H1 (cell line): ENCODE measurements around the gene HSD17B1. TPM values are rescaled to one million over a fixed set of nuclear protein-coding genes. Genes with fewer than 3 reads are reported as not detected.

Experiments
- CTCF ChIA-PET: fragments of 300-600 bp; sonication (Branson Sonifier 250); formaldehyde crosslinking; loops from one replicate; lab custom pipeline; 2021; ENCODE audit not compliant: partially characterized antibody; lab: Charles Lee
- POLR2A ChIA-PET: fragments of 300-600 bp; sonication (Branson Sonifier 250); formaldehyde crosslinking; loops from one replicate; lab custom pipeline; 2021; ENCODE audit warnings: inconsistent platforms; ENCODE audit not compliant: partially characterized antibody; lab: Charles Lee
- DNase-seq, 2 experiments: peaks; one replicate each; pipeline versions ENCODE4 v3.0.0 to v3.0.0-alpha.2; 2010 to 2022; ENCODE audit warnings: low spot score in 2 of 2, low read depth in 1 of 2, mixed read lengths in 1 of 2
- FAIRE-seq: peaks from 2 replicates; lab custom pipeline; 2011; peaks lifted over from hg19 to GRCh38; lab: Jason Lieb, UNC
- H2AFZ ChIP-seq: 2 replicates; pipeline ENCODE4 v1.8.1; 2012; ENCODE audit warnings: low read length, inconsistent platforms
- H2AK5ac ChIP-seq: 2 replicates; pipeline ENCODE4 v1.6.1; 2013; ENCODE audit warnings: low read depth, low read length
- H2BK120ac ChIP-seq: replicated peaks from 2 replicates; pipeline ENCODE3; 2013; ENCODE audit warnings: low read depth, low read length, inconsistent platforms
- H2BK12ac ChIP-seq: 2 replicates; pipeline ENCODE4 v1.6.1; 2013; ENCODE audit warnings: low read depth, low read length
- H2BK15ac ChIP-seq: 2 replicates; pipeline ENCODE4 v1.6.1; 2013; ENCODE audit warnings: low read length
- H2BK20ac ChIP-seq: 2 replicates; pipeline ENCODE4 v1.6.1; 2013; ENCODE audit warnings: low read length
- H2BK5ac ChIP-seq: 2 replicates; pipeline ENCODE4 v1.6.1; 2013; ENCODE audit warnings: low read depth, low read length
- H3K14ac ChIP-seq: 2 replicates; pipeline ENCODE4 v1.6.1; 2013; ENCODE audit warnings: inconsistent platforms; ENCODE audit not compliant: insufficient read length
- H3K18ac ChIP-seq: 2 replicates; pipeline ENCODE4 v1.6.1; 2013; ENCODE audit warnings: low read length; ENCODE audit errors: extremely low read depth
- H3K23ac ChIP-seq: 2 replicates; pipeline ENCODE4 v1.6.1; 2013; ENCODE audit warnings: inconsistent platforms; ENCODE audit not compliant: insufficient read length
- H3K23me2 ChIP-seq: 2 replicates; pipeline ENCODE4 v1.6.1; 2013; ENCODE audit warnings: low read depth, low read length
- H3K27ac ChIP-seq: 2 replicates; pipeline ENCODE4 v1.6.1; 2011; ENCODE audit warnings: low read depth, low read length, inconsistent platforms
- H3K27me3 ChIP-seq, 4 experiments: replicated peaks in 1 of 4; 1 replicate in 1 of 4; 2 replicates in 3 of 4; pipeline versions ENCODE4 v1.6.1 to v1.8.1; 2011 to 2013; ENCODE audit warnings: low read length in 3 of 4, mild to moderate bottlenecking in 3 of 4, inconsistent platforms in 2 of 4, mixed read lengths in 2 of 4, moderate library complexity in 1 of 4; ENCODE audit not compliant: control insufficient read depth in 3 of 4, insufficient read depth in 3 of 4; ENCODE audit errors: extremely low read depth in 1 of 4
- H3K36me3 ChIP-seq, 4 experiments: 2 replicates each; pipeline versions ENCODE4 v1.6.1 to v1.8.1; 2011 to 2013; ENCODE audit warnings: mild to moderate bottlenecking in 4 of 4, low read length in 3 of 4, moderate library complexity in 2 of 4, control low read depth in 1 of 4, inconsistent platforms in 1 of 4; ENCODE audit not compliant: insufficient read depth in 4 of 4, control insufficient read depth in 2 of 4
- H3K4ac ChIP-seq: replicated peaks from 2 replicates; pipeline ENCODE3; 2013; ENCODE audit warnings: low read length, low read depth, mixed read lengths, inconsistent platforms; ENCODE audit not compliant: insufficient read length
- H3K4me1 ChIP-seq, 4 experiments: replicated peaks in 1 of 4; 1 replicate in 1 of 4; 2 replicates in 3 of 4; pipeline versions ENCODE4 v1.6.1 to v1.8.1; 2011 to 2013; ENCODE audit warnings: low read length in 3 of 4, inconsistent platforms in 2 of 4, mixed read lengths in 1 of 4; ENCODE audit not compliant: insufficient read depth in 4 of 4, control insufficient read depth in 3 of 4
- H3K4me2 ChIP-seq, 2 experiments: 2 replicates each; pipeline versions ENCODE4 v1.6.1 to v1.8.1; 2011 to 2013; ENCODE audit warnings: low read depth in 2 of 2, low read length in 2 of 2, control low read depth in 1 of 2, inconsistent platforms in 1 of 2, mild to moderate bottlenecking in 1 of 2; ENCODE audit not compliant: insufficient read depth in 1 of 2
- H3K4me3 ChIP-seq, 4 experiments: fragments of 200-600, 300-600 bp in 1 of 4; sonication (generic), shearing (Covaris generic), sonication (Bioruptor Twin) in 1 of 4; 2 replicates each; pipeline versions ENCODE4 v1.5.1 to v1.8.1; 2011 to 2016; ENCODE audit warnings: low read length in 4 of 4, low read depth in 3 of 4, control low read depth in 2 of 4, inconsistent platforms in 2 of 4, mild to moderate bottlenecking in 2 of 4, mixed read lengths in 1 of 4, moderate library complexity in 1 of 4; ENCODE audit not compliant: insufficient read depth in 2 of 4; ENCODE audit errors: extremely low read depth in 1 of 4
- H3K56ac ChIP-seq: replicated peaks from 2 replicates; pipeline ENCODE3; 2013; ENCODE audit warnings: low read depth, mild to moderate bottlenecking, mixed read lengths, low read length, inconsistent platforms; ENCODE audit not compliant: insufficient read length
- H3K79me1 ChIP-seq: 2 replicates; pipeline ENCODE4 v1.6.1; 2013; ENCODE audit warnings: low read depth, low read length, control low read depth
- H3K79me2 ChIP-seq, 2 experiments: 2 replicates each; pipeline versions ENCODE4 v1.6.1 to v1.8.1; 2012 to 2013; ENCODE audit warnings: low read length in 2 of 2, mild to moderate bottlenecking in 2 of 2, inconsistent platforms in 1 of 2; ENCODE audit not compliant: insufficient read depth in 2 of 2, control insufficient read depth in 1 of 2
- H3K9ac ChIP-seq, 4 experiments: replicated peaks in 1 of 4; 1 replicate in 1 of 4; 2 replicates in 3 of 4; pipeline versions ENCODE4 v1.6.1 to v1.8.1; 2011 to 2013; ENCODE audit warnings: low read depth in 3 of 4, low read length in 3 of 4, control low read depth in 2 of 4, mild to moderate bottlenecking in 2 of 4, moderate library complexity in 2 of 4, inconsistent platforms in 1 of 4; ENCODE audit errors: extremely low read depth in 1 of 4
- H3K9me3 ChIP-seq, 2 experiments: 2 replicates each; pipeline versions ENCODE4 v1.6.1 to v1.8.1; 2012 to 2013; ENCODE audit warnings: mild to moderate bottlenecking in 2 of 2, moderate library complexity in 2 of 2, control low read depth in 1 of 2, inconsistent platforms in 1 of 2, low read depth in 1 of 2, low read length in 1 of 2, mixed read lengths in 1 of 2; ENCODE audit not compliant: insufficient read depth in 2 of 2
- H4K20me1 ChIP-seq, 2 experiments: replicated peaks in 1 of 2; 2 replicates each; pipeline versions ENCODE3 to v1.8.1; 2011 to 2013; ENCODE audit warnings: inconsistent platforms in 2 of 2, low read length in 2 of 2, mild to moderate bottlenecking in 1 of 2; ENCODE audit not compliant: insufficient read depth in 2 of 2, control insufficient read depth in 1 of 2
- H4K5ac ChIP-seq: 2 replicates; pipeline ENCODE4 v1.6.1; 2013; ENCODE audit warnings: low read length, low read depth, mixed read lengths, inconsistent platforms; ENCODE audit not compliant: insufficient read length
- H4K8ac ChIP-seq: 2 replicates; pipeline ENCODE4 v1.8.0; 2013; ENCODE audit warnings: mild to moderate bottlenecking, moderate library complexity, low read length, inconsistent platforms; ENCODE audit not compliant: insufficient read depth; ENCODE audit errors: extremely low read depth
- H4K91ac ChIP-seq: replicated peaks from 2 replicates; pipeline ENCODE3; 2013; ENCODE audit warnings: low read length, mixed read lengths, inconsistent platforms; ENCODE audit not compliant: insufficient read length
- BCL11A ChIP-seq, 2 experiments: IDR thresholded peaks; one replicate each; pipeline ENCODE4 v1.6.1; 2011; ENCODE audit warnings: low read depth in 2 of 2, low read length in 2 of 2, mild to moderate bottlenecking in 2 of 2
- FOSL1 ChIP-seq: IDR thresholded peaks from 2 replicates; pipeline ENCODE4 v1.6.1; 2011; ENCODE audit warnings: mild to moderate bottlenecking, low read depth, low read length, moderate library complexity; ENCODE audit not compliant: insufficient read depth
- JUN ChIP-seq: IDR thresholded peaks from 2 replicates; pipeline ENCODE4 v1.6.1; 2011; ENCODE audit warnings: low read depth, mild to moderate bottlenecking, improper control_type of control experiment, low read length
- MAFK ChIP-seq: IDR thresholded peaks from 2 replicates; pipeline ENCODE4 v1.6.1; 2012; ENCODE audit warnings: low read depth, mild to moderate bottlenecking, improper control_type of control experiment, low read length
- NRF1 ChIP-seq: IDR thresholded peaks from 2 replicates; pipeline ENCODE4 v1.6.1; 2011; ENCODE audit warnings: mild to moderate bottlenecking, low read depth, low read length, improper control_type of control experiment
- PHF8 ChIP-seq: fragments of 200-600 bp; sonication (generic); conservative IDR thresholded peaks from 2 replicates; pipeline ENCODE4 v1.7.1; 2012; ENCODE audit warnings: low read depth, mild to moderate bottlenecking, inconsistent platforms, low read length, moderate library complexity
- POLR2A ChIP-seq, 2 experiments: IDR thresholded peaks; 1 replicate in 1 of 2; 2 replicates in 1 of 2; pipeline ENCODE4 v1.6.1; 2011; ENCODE audit warnings: low read depth in 2 of 2, low read length in 2 of 2, mild to moderate bottlenecking in 2 of 2; ENCODE audit errors: control extremely low read depth in 1 of 2
- RXRA ChIP-seq: IDR thresholded peaks from 2 replicates; pipeline ENCODE4 v1.6.1; 2011; ENCODE audit warnings: low read depth, mild to moderate bottlenecking, low read length, moderate library complexity; ENCODE audit not compliant: insufficient read depth
- SP2 ChIP-seq: IDR thresholded peaks from 2 replicates; pipeline ENCODE4 v1.6.1; 2012; ENCODE audit warnings: mild to moderate bottlenecking, low read length, inconsistent platforms
- TAF1 ChIP-seq: IDR thresholded peaks from 2 replicates; pipeline ENCODE4 v1.6.1; 2011; ENCODE audit warnings: mild to moderate bottlenecking, low read depth, low read length
- TCF12 ChIP-seq: IDR thresholded peaks from 2 replicates; pipeline ENCODE4 v1.6.1; 2011; ENCODE audit warnings: low read depth, mild to moderate bottlenecking, low read length
- TEAD4 ChIP-seq: IDR thresholded peaks from 2 replicates; pipeline ENCODE4 v1.6.1; 2012; ENCODE audit warnings: low read depth, low read length, inconsistent platforms, mixed read lengths
- WGBS, 2 experiments: shearing (Covaris generic) in 1 of 2; methylation state at CpG; one replicate each; pipeline versions ENCODE4 v1.1.6 to v1.1.7; 2013 to 2015; ENCODE audit warnings: low lambda C conversion rate in 2 of 2, mixed read lengths in 2 of 2, inconsistent platforms in 1 of 2, low coverage in 1 of 2, missing lambda C conversion rate in 1 of 2; ENCODE audit not compliant: insufficient replicate concordance in 2 of 2, insufficient coverage in 1 of 2, insufficient read length in 1 of 2; ENCODE audit errors: extremely low coverage in 1 of 2, missing lambda C conversion rate in 1 of 2; 5-methylcytosine and 5-hydroxymethylcytosine counted together
- polyA plus RNA-seq, 7 experiments: library from polyadenylated mRNA; depleted of rRNA in 3 of 7; stranded (reverse) in 5 of 7; unstranded in 2 of 7; fragments of >200 nt in 5 of 7; fragments of 200-250 nt in 2 of 7; gene quantifications; 1 replicate in 5 of 7; 2 replicates in 1 of 7; 4 replicates in 1 of 7; pipeline versions ENCODE4 v1.2.1 to v1.2.3, GENCODE V29; 2011 to 2013; ENCODE audit warnings: missing spikeins in 2 of 7, mixed read lengths in 2 of 7
- total RNA-seq: library from RNA; stranded (reverse); fragmentation: NEBNext Ultra II Directional; extraction: Animal tissue kit (Norgen Biotek cat#: 25700); gene quantifications from 2 replicates; pipeline ENCODE4 v1.2.1, GENCODE V29; 2021
- TF ChIP-seq, protein P1 (sequence below), 3 experiments: IDR thresholded peaks; 1 replicate in 2 of 3; 2 replicates in 1 of 3; pipeline versions ENCODE4 v1.5.1 to v1.6.1; 2011; ENCODE audit warnings: low read length in 3 of 3, mild to moderate bottlenecking in 3 of 3, inconsistent platforms in 2 of 3, low read depth in 1 of 3, moderate library complexity in 1 of 3; ENCODE audit not compliant: insufficient read depth in 1 of 3; ENCODE audit errors: control extremely low read depth in 1 of 3

The HSD17B1 gene
- total and polyA plus RNA-seq, 2 of the 8 experiments (the other 6 are each of a cell fraction or from before 2014, with no cell fraction given) = 0.88 to 1.0 TPM

DNA sequence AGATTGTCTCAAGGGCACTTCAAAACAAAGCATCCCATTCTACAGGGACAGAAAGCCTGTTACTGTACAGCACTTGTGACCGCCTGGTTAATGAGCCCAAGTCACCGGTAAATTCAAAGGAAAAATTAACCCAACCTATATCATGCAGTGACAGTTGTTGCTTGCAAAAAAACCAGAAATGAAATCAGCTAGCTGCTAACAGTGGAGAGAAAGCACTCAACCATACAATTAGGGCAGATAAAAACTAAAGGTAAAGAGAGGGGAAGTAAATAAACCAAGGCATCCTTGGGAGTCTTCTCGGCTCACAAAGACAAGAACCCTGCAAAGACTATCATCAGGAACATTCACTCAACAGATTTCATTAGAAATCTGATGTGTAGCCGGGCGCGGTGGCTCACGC, 50.6 kb downstream of the HSD17B1 start:
- Histone ChIP-seq H3K4me3 (no peak overlapping the region), H2BK12ac (no peak overlapping the region)

More for the DNA sequence above, 50.6 kb downstream of the HSD17B1 start:
- no peak overlapping the region for H3K23ac ChIP-seq
- no peak overlapping the region for H2BK15ac ChIP-seq
- no peaks in the 10 kb centered on the region for H3K27me3 ChIP-seq
- FAIRE-seq = no peak
- peaks cover 9% of the 10 kb centered on the region for H3K79me1 ChIP-seq
- H3K4ac ChIP-seq = no peak overlapping the region
- H2BK20ac ChIP-seq = no peak overlapping the region
- no peak overlapping the region for H3K27ac ChIP-seq
- no peak overlapping the region for H2AK5ac ChIP-seq
- no peak overlapping the region for H3K14ac ChIP-seq
- TF ChIP-seq TEAD4 (no peak), FOSL1 (no peak), PHF8 (no peak), RXRA (no peak), POLR2A (IDR thresholded peaks at IDR 0.05; ENCODE audit: control extremely low read depth in 1 of 2, low read depth in 2 of 2, low read length in 2 of 2) (no peak), JUN (no peak), TAF1 (no peak), BCL11A (IDR thresholded peaks at IDR 0.05; ENCODE audit: low read depth in 2 of 2, low read length in 2 of 2) (no peak), SP2 (no peak), NRF1 (no peak), MAFK (no peak), TCF12 (no peak)
- TF ChIP-seq, protein P1, sequence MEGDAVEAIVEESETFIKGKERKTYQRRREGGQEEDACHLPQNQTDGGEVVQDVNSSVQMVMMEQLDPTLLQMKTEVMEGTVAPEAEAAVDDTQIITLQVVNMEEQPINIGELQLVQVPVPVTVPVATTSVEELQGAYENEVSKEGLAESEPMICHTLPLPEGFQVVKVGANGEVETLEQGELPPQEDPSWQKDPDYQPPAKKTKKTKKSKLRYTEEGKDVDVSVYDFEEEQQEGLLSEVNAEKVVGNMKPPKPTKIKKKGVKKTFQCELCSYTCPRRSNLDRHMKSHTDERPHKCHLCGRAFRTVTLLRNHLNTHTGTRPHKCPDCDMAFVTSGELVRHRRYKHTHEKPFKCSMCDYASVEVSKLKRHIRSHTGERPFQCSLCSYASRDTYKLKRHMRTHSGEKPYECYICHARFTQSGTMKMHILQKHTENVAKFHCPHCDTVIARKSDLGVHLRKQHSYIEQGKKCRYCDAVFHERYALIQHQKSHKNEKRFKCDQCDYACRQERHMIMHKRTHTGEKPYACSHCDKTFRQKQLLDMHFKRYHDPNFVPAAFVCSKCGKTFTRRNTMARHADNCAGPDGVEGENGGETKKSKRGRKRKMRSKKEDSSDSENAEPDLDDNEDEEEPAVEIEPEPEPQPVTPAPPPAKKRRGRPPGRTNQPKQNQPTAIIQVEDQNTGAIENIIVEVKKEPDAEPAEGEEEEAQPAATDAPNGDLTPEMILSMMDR (IDR thresholded peaks at IDR 0.05; ENCODE audit: control extremely low read depth in 1 of 3, insufficient read depth in 1 of 3, low read depth in 1 of 3, low read length in 3 of 3) = no peak
- H2BK120ac ChIP-seq = no peak overlapping the region
- peaks cover 3% of the 10 kb centered on the region for H3K23me2 ChIP-seq
- H3K9ac ChIP-seq = no peak overlapping the region
- H3K9me3 ChIP-seq = no peaks in the 10 kb centered on the region
- WGBS, 2 experiments = 96% methylated on average over 7 of the region's 7 CpGs; no CpG with 5 or more reads in 1 of the 2 experiments
- no peaks in the 10 kb centered on the region for H3K36me3 ChIP-seq
- no peak overlapping the region for H4K5ac ChIP-seq
- ChIA-PET CTCF (interaction anchor here (3.2 kb wide), 1 partner anchor 25 kb away, joined by 16 read pairs; the partner anchor contains the start of gene PSMC3IP), POLR2A (no interaction called here)
- H3K79me2 ChIP-seq = peaks cover 8 to 75% of the 10 kb centered on the region in 2 experiments
- no peak overlapping the region for H3K18ac ChIP-seq
- DNase-seq = no peak
- no peak overlapping the region for H3K4me2 ChIP-seq
- peaks cover 0 to 1% of the 10 kb centered on the region in 2 experiments for H4K20me1 ChIP-seq
- H4K8ac ChIP-seq = no peak overlapping the region
- H4K91ac ChIP-seq = no peak overlapping the region
- no peak overlapping the region for H3K56ac ChIP-seq
- peaks cover 0 to 3% (median 1%) of the 10 kb centered on the region in 4 experiments; a peak in 4 of 7 replicates for H3K4me1 ChIP-seq
- H2BK5ac ChIP-seq = no peak overlapping the region
- H2AFZ ChIP-seq = no peak overlapping the region
